ENCODE measurements around the gene MARK2. TPM values are rescaled to one million over a fixed set of nuclear protein-coding genes. Genes with fewer than 3 reads are reported as not detected.

The MARK2 gene
- total RNA-seq, 4 donors from 2014 or later = 47.0 to 91.0 (median 62.2) TPM

- peak overlapping the region in 1 of 4 donors; percentile 57 for H3K27ac ChIP-seq
- H3K4me1 ChIP-seq = peaks cover 16 to 63% (median 29%) of the 10 kb centered on the region in 3 donors
- no peak for DNase-seq
- WGBS, 2 donors = 82 to 85% methylated on average over 4 of the region's 4 CpGs
- intact Hi-C loops (cut with DNase I) = loop anchor here (10.0 kb wide), 1 partner anchor 167 kb away; no protein-coding TSS in a partner anchor
- no peaks in the 10 kb centered on the region for H3K27me3 ChIP-seq
- H3K36me3 ChIP-seq = peaks cover 0 to 10% (median 0%) of the 10 kb centered on the region in 3 donors
- H3K9me3 ChIP-seq = no peaks in the 10 kb centered on the region
- TF ChIP-seq POLR2A (IDR thresholded peaks at IDR 0.05) (no peak), CTCF (IDR thresholded peaks at IDR 0.05) (no peak)
- no peak overlapping the region for H3K4me3 ChIP-seq
Measured at GRCh38 chr11:63941901-63942300, 103.0 kb downstream of the MARK2 start.

- no peaks in the 10 kb centered on the region for H3K27me3 ChIP-seq
- TF ChIP-seq POLR2A (IDR thresholded peaks at IDR 0.05) = no peak
- TF ChIP-seq CTCF (IDR thresholded peaks at IDR 0.05) = no peak
- no peak for DNase-seq
- peaks cover 16 to 61% (median 27%) of the 10 kb centered on the region in 3 donors for H3K4me1 ChIP-seq
- peaks cover 0 to 19% (median 0%) of the 10 kb centered on the region in 3 donors for H3K36me3 ChIP-seq
- no peak overlapping the region for H3K27ac ChIP-seq
- WGBS, 2 donors = 80 to 88% methylated on average over 1 of the region's 3 CpGs
- H3K4me3 ChIP-seq = no peak overlapping the region
- intact Hi-C loops (cut with DNase I) = loop anchor here (10.0 kb wide), 1 partner anchor 168 kb away; no protein-coding TSS in a partner anchor
- no peaks in the 10 kb centered on the region for H3K9me3 ChIP-seq
Measured at GRCh38 chr11:63942803-63943202, 103.9 kb downstream of the MARK2 start.

- intact Hi-C loops (cut with DNase I) = loop anchor here (2.0 to 10.0 kb wide), 2 partner anchors 108 to 170 kb away; no protein-coding TSS in a partner anchor
- peaks cover 11 to 42% (median 12%) of the 10 kb centered on the region in 3 donors for H3K4me1 ChIP-seq
- H3K4me3 ChIP-seq = no peak overlapping the region
- WGBS, 2 donors = 82 to 96% methylated on average over 3 to 5 of the region's 8 CpGs
- H3K27ac ChIP-seq = peak overlapping the region; percentile 33 to 65 (median 55)
- no peak for TF ChIP-seq CTCF (IDR thresholded peaks at IDR 0.05)
- no peak for TF ChIP-seq POLR2A (IDR thresholded peaks at IDR 0.05)
- DNase-seq = no peak
- H3K36me3 ChIP-seq = peaks cover 0 to 36% (median 0%) of the 10 kb centered on the region in 3 donors
- no peaks in the 10 kb centered on the region for H3K9me3 ChIP-seq
- no peaks in the 10 kb centered on the region for H3K27me3 ChIP-seq
Measured at GRCh38 chr11:63944987-63945386, 106.1 kb downstream of the MARK2 start.

- H3K36me3 ChIP-seq = peaks cover 0 to 42% (median 0%) of the 10 kb centered on the region in 3 donors
- DNase-seq = no peak
- no peaks in the 10 kb centered on the region for H3K27me3 ChIP-seq
- H3K27ac ChIP-seq = peak overlapping the region; percentile 33 to 65 (median 55)
- 29% methylated on average over 8 to 10 of the region's 14 CpGs for WGBS, 2 donors
- peaks cover 9 to 36% (median 12%) of the 10 kb centered on the region in 3 donors for H3K4me1 ChIP-seq
- H3K9me3 ChIP-seq = no peaks in the 10 kb centered on the region
- peak overlapping the region in 2 of 4 donors; percentile 2 to 39 for H3K4me3 ChIP-seq
- no peak for TF ChIP-seq POLR2A (IDR thresholded peaks at IDR 0.05)
- TF ChIP-seq CTCF (IDR thresholded peaks at IDR 0.05) = peak; percentile 50 to 87 (median 83)
- intact Hi-C loops (cut with DNase I) = loop anchor here (2.0 to 10.0 kb wide), 2 partner anchors 109 to 171 kb away; no protein-coding TSS in a partner anchor
Measured at GRCh38 chr11:63945477-63946163, 106.7 kb downstream of the MARK2 start.

Data from esophagus squamous epithelium (tissue), 5 donors.